OCI-LY7 (cell line): ENCODE results near the gene NTNG2. TPM values are rescaled to one million over a fixed set of nuclear protein-coding genes. Genes with fewer than 3 reads are reported as not detected.

Experiments used
- BruUV-seq: library from RNA; stranded (reverse); fragments of 400-500 nt; replicated peaks from 2 replicates; lab custom pipeline; 2021; lab: Mats Ljungman, UMichigan
- CTCF ChIA-PET: fragments of 300-600 bp; sonication (Branson Sonifier 250); formaldehyde crosslinking; loops from one replicate; lab custom pipeline; 2022; ENCODE audit warnings: antibody characterized with exemption; ENCODE audit not compliant: unreplicated experiment; lab: Charles Lee
- POLR2A ChIA-PET: fragments of 300-600 bp; sonication (Branson Sonifier 250); formaldehyde crosslinking; loops from one replicate; lab custom pipeline; 2022; ENCODE audit warnings: antibody characterized with exemption; lab: Charles Lee
- DNase-seq: peaks from one replicate; pipeline ENCODE4 v3.0.0-alpha.2; 2015; ENCODE audit warnings: low spot score
- H2AFZ ChIP-seq: fragments of 200-600 bp; sonication (generic), shearing (Covaris generic); 2 replicates; pipeline ENCODE4 v1.6.1; 2014; ENCODE audit warnings: mild to moderate bottlenecking, antibody characterized with exemption, low read length, moderate library complexity
- H3K27ac ChIP-seq: fragments of 200-600 bp; sonication (generic); 2 replicates; pipeline ENCODE4 v1.5.1; 2014; ENCODE audit warnings: mixed run types, low read depth, mild to moderate bottlenecking, moderate library complexity, low read length, inconsistent platforms; ENCODE audit not compliant: poor library complexity, severe bottlenecking
- H3K36me3 ChIP-seq: fragments of 200-600 bp; sonication (generic); 2 replicates; pipeline ENCODE4 v1.6.1; 2014; ENCODE audit warnings: mild to moderate bottlenecking, antibody characterized with exemption, low read length, moderate library complexity, mixed read lengths; ENCODE audit not compliant: insufficient read depth
- H3K4me1 ChIP-seq: fragments of 200-600 bp; sonication (generic); 2 replicates; pipeline ENCODE4 v1.5.1; 2014; ENCODE audit warnings: mild to moderate bottlenecking, low read length; ENCODE audit not compliant: insufficient read depth, poor library complexity, severe bottlenecking
- H3K4me2 ChIP-seq: fragments of 200-600 bp; sonication (generic); 2 replicates; pipeline ENCODE4 v1.6.1; 2014; ENCODE audit warnings: mild to moderate bottlenecking, low read length
- H3K4me3 ChIP-seq: fragments of 200-600 bp; sonication (generic); 2 replicates; pipeline ENCODE4 v1.5.1; 2014; ENCODE audit warnings: mild to moderate bottlenecking, low read depth, low read length; ENCODE audit not compliant: poor library complexity, severe bottlenecking
- H3K79me2 ChIP-seq: fragments of 200-600 bp; sonication (generic); 2 replicates; pipeline ENCODE4 v1.6.1; 2016; ENCODE audit warnings: low read depth, mild to moderate bottlenecking, low read length, moderate library complexity, mixed read lengths; ENCODE audit not compliant: insufficient read depth
- H3K9me2 ChIP-seq: fragments of 200-600 bp; sonication (generic); 2 replicates; pipeline ENCODE4 v1.6.1; 2016; ENCODE audit warnings: mild to moderate bottlenecking, low read length, mixed read lengths; ENCODE audit not compliant: insufficient read depth
- H3K9me3 ChIP-seq: fragments of 200-600 bp; sonication (generic); 2 replicates; pipeline ENCODE4 v1.6.1; 2014; ENCODE audit warnings: mild to moderate bottlenecking, mixed run types, low read length, mixed read lengths
- H4K20me1 ChIP-seq: fragments of 200-600 bp; sonication (generic); 2 replicates; pipeline ENCODE4 v1.6.1; 2014; ENCODE audit warnings: mild to moderate bottlenecking, antibody characterized with exemption, low read length, moderate library complexity, mixed read lengths; ENCODE audit not compliant: insufficient read depth
- CTCF ChIP-seq: fragments of 200-600 bp; sonication (generic); conservative IDR thresholded peaks from 2 replicates; pipeline ENCODE4 v1.5.1; 2014; ENCODE audit warnings: mild to moderate bottlenecking, antibody characterized with exemption, low read length, moderate library complexity, mixed read lengths
- EZH2phosphoT487 ChIP-seq: fragments of 200-600 bp; sonication (generic); IDR thresholded peaks from 2 replicates; pipeline ENCODE4 v1.6.1; 2018; ENCODE audit warnings: low read depth, borderline replicate concordance, mild to moderate bottlenecking, mixed run types, antibody characterized with exemption, low read length, moderate library complexity, mixed read lengths
- intact Hi-C: fragments of 100-400 bp; cut with micrococcal nuclease; formaldehyde crosslinking; loops from one replicate; pipeline ENCODE4 v1.10.0; 2022; ENCODE audit not compliant: unreplicated experiment
- total RNA-seq, 2 experiments: library from RNA; depleted of rRNA in 1 of 2; stranded (reverse); fragments of >200 nt in 1 of 2; shearing (Covaris generic) in 1 of 2; gene quantifications; 2 replicates each; pipeline ENCODE4 v1.2.3, GENCODE V29; 2014 to 2022

Gene NTNG2
- total RNA-seq, 2 experiments from 2014 or later, result 3.2 to 7.5 TPM

GRCh38 chr9:132192728-132193127 is 30.9 kb downstream of the NTNG2 start:
- no peaks in the 10 kb centered on the region for H3K79me2 ChIP-seq
- H3K27ac ChIP-seq, result no peak overlapping the region
- DNase-seq, result no peak
- no peak overlapping the region for H3K4me3 ChIP-seq
- TF ChIP-seq CTCF (no peak), EZH2phosphoT487 (no peak)
- BruUV-seq, result no TSS peak
- no peaks in the 10 kb centered on the region for H4K20me1 ChIP-seq
- no peaks in the 10 kb centered on the region for H3K9me2 ChIP-seq
- CTCF ChIA-PET, result no interaction called here
- H3K36me3 ChIP-seq, result no peaks in the 10 kb centered on the region
- no peak overlapping the region for H3K4me2 ChIP-seq
- intact Hi-C loops, result no loop called here
- no peaks in the 10 kb centered on the region for H3K4me1 ChIP-seq
- no peak overlapping the region for H2AFZ ChIP-seq
- H3K9me3 ChIP-seq, result no peaks in the 10 kb centered on the region
- POLR2A ChIA-PET, result no interaction called here

GRCh38 chr9:132193227-132194124 is 31.6 kb downstream of the NTNG2 start:
- H3K4me3 ChIP-seq, result no peak overlapping the region
- no peaks in the 10 kb centered on the region for H4K20me1 ChIP-seq
- TF ChIP-seq CTCF (no peak), EZH2phosphoT487 (no peak)
- ChIA-PET POLR2A (no interaction called here), CTCF (no interaction called here)
- no peaks in the 10 kb centered on the region for H3K4me1 ChIP-seq
- no peaks in the 10 kb centered on the region for H3K79me2 ChIP-seq
- no peak overlapping the region for H2AFZ ChIP-seq
- no peak overlapping the region for H3K27ac ChIP-seq
- no peak overlapping the region for H3K4me2 ChIP-seq
- no peaks in the 10 kb centered on the region for H3K9me3 ChIP-seq
- BruUV-seq, result no TSS peak
- H3K9me2 ChIP-seq, result no peaks in the 10 kb centered on the region
- H3K36me3 ChIP-seq, result no peaks in the 10 kb centered on the region
- DNase-seq, result no peak
- intact Hi-C loops, result no loop called here

GRCh38 chr9:132194508-132194907 is 32.6 kb downstream of the NTNG2 start:
- H3K79me2 ChIP-seq, result no peaks in the 10 kb centered on the region
- POLR2A ChIA-PET, result no interaction called here
- H3K9me3 ChIP-seq, result no peaks in the 10 kb centered on the region
- H3K4me2 ChIP-seq, result no peak overlapping the region
- H3K4me3 ChIP-seq, result no peak overlapping the region
- CTCF ChIA-PET, result no interaction called here
- H2AFZ ChIP-seq, result no peak overlapping the region
- intact Hi-C loops, result no loop called here
- no peak for DNase-seq
- no peak overlapping the region for H3K27ac ChIP-seq
- H3K4me1 ChIP-seq, result no peaks in the 10 kb centered on the region
- TF ChIP-seq EZH2phosphoT487 (no peak), CTCF (no peak)
- no TSS peak for BruUV-seq
- no peaks in the 10 kb centered on the region for H3K9me2 ChIP-seq
- no peaks in the 10 kb centered on the region for H3K36me3 ChIP-seq
- H4K20me1 ChIP-seq, result no peaks in the 10 kb centered on the region
